Fibroblast of skin of left biceps (primary cell): ENCODE data around the gene LRRC27.

Experiments
- DNase-seq, 2 experiments: peaks; one replicate each; pipeline ENCODE4 v3.0.0-alpha.2; 2013; ENCODE audit warnings: low read depth in 2 of 2

LRRC27 gene

DNA sequence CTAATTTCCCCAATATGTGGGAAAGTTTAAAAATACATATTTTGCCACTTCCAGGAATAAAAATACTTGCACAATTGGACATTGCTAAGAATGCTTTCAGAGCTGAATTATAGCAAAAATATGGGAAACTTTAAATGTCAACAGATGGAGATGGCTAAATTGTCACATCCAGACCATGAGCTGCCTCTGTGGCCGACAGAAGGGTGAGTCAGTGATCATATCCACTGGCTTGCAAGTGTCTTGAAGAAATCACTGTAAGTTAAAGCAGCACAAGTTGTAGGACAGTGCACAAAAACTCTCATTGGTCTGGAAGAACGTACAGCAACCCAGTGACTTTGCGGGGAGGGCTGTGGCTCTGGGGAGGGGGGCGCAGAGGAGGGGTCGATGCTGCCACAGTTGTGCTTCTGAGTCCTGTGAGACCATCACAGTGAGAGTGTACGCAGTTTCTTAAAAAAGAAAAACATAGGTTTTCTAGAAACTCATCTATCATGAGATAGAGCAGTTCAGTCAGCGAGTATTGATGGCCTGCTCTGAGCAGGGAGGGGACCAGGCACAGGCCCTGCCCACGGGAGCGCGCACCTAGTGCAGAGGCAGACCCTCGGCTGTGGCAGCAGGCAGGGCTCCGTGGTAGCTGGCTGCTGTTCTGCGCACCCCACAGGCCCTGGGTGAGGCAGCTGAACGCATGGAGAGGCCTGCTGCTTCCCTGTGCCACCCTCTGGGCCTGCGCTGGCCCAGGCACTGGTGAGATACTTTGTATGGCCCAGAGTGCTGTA lies 25.5 kb downstream of the LRRC27 start:
- no peak for DNase-seq

DNA sequence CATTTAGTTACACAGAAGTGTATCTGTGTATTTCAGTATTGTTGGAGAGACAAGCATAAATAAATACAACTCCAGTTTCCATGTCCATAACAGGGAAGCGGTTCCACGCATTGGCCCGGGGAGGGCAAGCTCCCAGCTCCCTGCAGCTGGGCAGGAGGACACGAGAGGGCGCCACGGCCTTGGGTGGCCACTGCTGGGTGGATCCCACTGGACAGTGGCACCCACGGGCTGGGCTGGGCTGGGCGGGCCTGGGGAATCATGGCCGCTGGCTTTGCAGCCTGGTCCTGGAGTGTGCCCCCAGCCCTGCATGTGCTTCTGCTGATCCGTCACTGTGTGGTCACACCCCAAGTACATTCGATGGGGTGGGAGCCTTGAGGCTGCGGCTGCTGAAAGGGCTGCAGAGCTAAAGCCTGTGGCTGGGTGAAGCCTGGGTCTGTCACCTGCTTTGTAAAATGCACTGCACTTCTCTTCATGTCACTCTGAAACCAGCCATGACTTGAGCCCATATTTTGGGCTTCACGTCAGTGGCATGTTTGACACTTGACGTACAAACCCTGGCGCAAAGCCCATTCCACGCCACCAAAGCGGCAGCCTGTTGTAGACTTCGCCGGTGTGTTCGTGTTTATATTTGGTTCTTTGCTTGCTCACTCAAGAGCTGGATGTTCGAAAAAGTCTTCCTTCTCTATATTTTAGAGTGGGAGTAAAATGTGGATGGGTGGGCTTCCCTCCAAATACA lies 27.5 kb downstream of the LRRC27 start:
- DNase-seq, result no peak

DNA sequence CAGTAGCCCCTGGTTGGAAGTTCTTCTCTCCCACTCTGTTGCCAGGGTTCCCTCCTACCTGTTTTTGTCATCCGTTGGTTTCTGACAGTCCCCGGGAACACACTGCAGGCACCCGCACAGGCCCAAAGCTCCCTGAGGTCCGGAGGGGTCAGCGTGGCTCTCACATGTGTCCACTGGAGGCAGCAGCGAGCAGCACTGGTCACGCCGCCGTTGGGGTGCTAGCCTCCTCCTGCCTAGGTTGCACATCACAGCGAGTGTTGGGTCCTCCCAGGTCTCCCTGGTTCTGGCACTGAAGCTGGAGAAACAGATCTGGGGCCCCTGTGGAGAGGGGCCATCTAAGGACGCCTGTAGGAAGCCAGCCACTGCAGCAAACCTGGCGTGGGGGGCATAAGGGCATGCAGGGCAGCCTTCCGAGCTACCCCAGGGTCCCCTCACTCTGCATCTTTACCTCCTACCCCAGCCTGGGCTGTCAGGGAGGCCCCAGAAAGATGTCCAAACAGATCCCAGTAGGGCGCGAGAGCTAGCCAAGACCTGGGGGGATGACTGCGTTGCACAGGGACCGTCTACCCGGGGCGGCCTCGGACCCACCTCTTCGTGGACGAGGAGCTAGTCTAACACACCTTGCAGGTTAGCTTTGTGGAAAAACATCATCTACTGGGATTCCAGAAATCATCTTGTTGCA lies 28.9 kb downstream of the LRRC27 start:
- DNase-seq, result no peak

DNA sequence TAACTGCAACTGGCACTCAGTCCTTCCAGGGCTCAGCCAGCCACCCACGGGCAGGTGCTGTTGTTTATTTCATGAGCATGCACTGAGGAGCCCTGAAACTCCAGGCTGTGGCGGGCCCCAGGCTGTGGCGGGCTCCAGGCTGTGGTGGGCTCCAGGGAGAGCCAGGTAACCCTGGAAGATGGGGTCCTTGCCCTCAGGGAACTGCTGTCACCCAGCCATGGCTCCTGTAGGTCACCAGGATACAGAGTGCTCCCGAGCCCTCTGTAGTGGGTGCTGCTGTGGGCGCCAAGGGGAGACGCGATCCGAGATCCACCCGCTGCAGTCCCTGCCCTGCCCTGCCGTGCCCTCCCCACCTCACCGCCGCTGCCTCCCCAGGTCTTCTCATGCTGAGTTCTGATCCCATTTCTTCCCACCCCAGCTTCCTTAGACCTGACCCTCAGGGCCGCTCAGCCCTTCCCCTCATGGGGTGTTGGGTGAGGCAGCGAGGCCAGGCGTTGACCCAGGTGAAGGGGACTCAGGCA lies 29.6 kb downstream of the LRRC27 start:
- no peak for DNase-seq

DNA sequence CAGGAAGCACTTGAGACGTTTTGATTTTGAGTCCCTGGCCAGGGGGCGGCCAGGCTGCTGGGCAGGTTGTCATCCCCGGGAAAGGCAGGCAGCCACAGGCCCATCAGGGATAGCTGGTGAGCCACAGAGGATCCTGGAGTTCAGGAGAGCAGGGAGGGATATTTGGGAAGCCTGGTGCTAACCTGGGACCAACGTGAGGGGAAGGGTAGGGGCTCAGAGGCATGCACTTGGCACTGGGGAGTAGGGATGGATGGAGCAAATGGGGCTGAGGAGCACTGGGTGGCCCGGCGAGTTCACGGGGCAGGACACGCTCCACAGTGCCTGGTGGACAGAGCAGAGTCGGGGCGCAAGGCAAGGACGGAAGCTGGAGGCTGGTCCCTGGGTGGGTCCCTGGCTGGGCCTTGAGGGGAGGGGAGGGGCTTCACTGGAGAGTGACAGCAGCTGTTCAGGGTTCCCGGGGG lies 30.2 kb downstream of the LRRC27 start:
- DNase-seq, result no peak

DNA sequence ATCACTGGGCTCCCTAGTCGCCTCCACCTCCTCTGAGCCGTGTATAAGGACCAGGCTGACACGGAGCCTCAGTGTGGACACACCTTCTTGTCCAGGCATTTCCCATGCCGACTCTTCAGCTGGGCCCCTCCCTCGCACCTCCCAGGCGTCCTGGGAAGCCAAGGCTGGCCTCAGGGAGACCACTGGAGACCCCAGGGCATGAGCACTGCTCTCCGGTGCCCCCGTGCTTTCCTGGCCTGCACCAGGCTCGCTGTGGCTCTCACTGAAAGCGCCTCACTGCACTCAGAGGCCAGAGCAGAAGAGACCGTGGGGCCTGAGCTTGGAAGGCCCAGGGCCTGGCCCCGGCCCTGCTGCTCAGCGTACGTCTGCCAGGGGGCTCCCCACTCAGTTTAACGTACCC lies 31.4 kb downstream of the LRRC27 start:
- DNase-seq, result no peak

DNA sequence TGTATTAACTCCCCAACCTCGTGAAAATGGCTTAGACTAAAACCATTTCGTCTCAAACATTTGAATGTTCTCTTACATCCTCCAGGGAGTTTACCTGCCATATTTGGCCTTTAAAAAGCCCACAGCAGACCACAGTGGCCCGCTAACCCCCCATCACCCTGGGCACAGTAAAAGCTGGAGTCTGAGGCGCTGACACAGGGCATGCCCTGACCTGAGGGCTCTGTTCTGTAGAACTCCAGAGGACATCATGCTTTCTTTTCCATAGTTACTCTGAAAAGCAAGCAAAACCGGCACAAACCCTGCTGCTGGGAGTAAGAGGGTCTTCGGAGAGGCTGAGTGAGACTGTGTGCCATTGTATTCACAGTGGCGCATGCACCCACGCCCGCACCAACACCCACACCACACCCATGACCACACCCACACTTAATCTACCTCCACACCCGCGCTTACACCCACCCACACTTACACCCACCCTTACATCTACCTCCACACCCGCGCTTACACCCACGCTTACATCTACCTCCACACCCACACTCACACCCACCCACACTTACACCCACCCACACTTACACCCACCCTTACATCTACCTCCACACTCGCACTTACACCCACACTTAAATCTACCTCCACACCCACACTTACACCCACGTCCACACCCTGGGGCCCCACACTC lies 32.1 kb downstream of the LRRC27 start:
- no peak for DNase-seq

DNA sequence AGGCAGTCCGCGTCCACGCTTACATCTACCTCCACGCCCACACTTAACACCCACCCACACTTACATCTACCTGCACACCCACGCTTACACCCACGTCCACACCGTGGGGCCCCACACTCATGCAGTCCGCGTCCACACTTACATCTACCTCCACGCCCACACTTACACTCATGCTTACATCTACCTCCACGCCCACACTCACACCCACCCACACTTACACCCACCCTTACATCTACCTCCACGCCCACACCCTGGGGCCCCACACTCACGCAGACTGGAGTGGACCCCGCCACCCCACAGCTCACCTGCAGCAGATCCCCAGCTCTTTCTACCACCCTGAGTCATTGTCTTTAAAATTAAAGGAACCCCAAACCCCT lies 32.6 kb downstream of the LRRC27 start:
- DNase-seq, result no peak

DNA sequence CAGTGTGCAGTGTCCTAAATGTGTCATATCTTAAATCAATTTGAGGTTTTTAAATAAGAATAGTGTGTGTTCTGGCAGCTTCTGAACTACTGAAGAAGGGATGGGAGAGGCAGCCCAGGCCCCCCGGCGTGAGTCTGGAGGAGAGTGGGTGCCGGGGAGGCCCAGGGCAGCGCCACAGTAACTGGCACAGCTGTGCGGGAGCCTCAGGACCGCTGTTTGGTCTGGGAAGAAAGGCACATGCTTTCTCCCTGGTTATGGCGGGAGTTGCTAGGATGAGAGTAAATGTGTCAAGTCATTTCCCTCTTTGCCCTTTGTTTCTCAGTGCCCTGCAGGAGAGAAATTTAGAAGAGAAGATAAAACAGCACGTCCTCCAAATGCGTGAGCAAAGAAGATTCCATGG lies 33.1 kb downstream of the LRRC27 start:
- DNase-seq, result no peak

DNA sequence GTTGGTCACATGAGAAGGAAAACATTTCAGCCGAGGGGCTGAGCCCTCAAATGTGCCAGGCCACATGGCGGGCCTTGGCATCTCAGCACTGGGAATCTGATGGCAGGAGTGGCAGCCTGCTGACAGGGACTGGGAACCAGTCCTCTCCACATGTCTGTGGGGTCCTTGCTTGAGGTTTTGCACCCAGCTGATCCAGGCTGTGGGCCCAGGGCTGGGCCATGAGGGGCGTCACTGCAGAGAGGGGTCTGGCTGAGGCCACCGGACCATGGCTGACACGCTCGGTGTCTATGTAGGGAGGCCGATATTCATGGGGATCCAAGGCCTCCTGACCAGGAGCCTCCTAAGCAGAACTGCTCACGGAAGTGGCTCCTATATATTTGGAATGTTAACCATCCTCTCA lies 34.0 kb downstream of the LRRC27 start:
- DNase-seq, result no peak

DNA sequence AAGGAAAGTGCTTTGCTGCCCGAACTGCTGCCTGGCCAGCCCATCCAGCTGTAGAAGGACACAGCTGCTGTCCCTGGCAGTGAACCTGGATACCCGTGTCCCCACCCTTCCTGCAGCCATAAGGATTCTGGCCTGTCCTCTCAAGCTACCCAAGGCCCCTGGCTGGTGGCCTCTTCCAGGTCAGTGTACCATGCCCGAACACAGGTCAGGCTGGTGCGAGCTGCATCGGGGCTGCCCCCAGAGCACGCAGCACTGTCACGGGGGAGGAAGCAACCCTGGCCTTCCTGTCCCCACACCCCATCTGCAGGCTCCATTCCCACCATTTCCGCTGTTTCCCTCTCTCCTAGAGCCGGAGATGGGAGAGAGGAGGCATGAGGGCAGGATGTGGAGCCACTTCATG lies 34.5 kb downstream of the LRRC27 start:
- no peak for DNase-seq

DNA sequence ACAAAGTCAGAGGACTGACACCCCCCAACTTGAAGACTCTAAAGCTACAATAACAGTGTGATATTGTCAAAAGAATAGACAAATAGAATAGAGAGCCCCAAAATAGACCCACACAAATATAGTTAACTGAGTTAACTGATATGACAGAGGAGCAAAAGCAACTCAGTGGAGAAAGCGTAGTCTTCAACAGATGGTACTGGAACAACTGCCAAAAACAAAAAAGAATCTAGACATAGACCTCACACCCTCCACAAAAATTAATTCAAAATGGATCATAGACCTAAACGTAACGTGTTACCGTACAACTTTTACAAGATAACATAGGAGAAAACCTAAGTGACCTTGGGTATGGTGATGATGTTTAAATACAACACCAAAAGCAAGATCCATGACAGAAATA lies 36.4 kb downstream of the LRRC27 start:
- DNase-seq, result no peak

DNA sequence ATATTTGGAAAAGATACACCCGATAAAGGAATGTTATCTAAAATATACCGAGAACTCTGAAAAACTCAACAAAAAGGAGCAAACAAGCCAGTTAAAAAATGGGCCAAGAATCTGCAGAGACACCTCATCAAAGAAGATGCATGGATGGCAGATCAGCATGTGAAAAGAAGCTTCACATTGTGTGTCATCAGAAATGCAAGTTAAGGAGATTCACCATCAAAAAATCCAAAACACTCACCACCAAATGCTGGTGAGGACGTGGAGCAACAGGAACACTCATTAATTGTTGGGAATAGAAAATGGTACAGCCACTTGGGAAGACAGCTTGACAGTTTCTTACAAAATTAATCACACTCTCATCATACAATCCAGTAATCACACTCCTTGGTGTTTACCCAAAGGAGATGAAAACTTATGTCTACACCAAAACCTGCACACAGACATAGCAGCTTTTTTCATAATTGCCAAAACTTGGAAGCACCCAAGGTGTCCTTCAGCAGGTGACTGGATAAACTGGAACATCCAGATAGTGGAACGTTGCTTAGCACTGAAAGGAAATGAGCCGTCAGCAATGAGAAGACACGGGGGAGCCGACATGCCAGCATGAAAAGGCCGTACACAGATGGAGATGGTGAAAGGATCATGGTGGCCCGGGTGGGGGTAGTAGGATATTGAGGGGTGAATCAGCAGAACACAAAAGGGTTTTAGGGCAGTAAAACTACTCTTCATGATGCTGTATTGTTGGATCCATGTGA lies 37.1 kb downstream of the LRRC27 start:
- DNase-seq, result peak; percentile 39 to 49

DNA sequence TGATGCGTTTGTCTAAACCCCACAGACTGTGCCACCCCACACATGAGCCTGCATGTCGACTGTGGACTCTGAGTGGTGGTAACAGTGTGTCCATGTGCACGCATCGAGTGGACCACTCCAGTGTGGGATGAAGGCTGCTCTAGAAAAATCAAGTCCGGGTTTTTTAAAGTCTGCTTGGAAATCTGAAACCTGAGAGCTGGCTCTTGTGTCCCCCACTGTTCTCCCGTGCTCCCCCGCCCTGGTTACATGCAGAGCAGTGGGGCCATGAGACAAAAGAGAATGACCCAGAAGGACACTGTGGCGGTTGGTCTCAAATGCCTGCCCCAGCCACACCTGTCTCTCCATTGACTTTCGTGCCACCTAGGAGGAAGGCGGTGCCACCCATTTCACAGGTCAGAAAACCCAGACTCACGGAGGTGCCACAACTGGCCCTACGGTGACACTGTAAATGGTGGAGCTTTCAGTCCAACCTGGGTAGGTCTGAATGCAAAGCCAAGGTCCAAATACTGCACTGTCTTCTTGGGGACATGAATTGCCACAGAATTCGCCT lies 37.7 kb downstream of the LRRC27 start:
- no peak for DNase-seq

DNA sequence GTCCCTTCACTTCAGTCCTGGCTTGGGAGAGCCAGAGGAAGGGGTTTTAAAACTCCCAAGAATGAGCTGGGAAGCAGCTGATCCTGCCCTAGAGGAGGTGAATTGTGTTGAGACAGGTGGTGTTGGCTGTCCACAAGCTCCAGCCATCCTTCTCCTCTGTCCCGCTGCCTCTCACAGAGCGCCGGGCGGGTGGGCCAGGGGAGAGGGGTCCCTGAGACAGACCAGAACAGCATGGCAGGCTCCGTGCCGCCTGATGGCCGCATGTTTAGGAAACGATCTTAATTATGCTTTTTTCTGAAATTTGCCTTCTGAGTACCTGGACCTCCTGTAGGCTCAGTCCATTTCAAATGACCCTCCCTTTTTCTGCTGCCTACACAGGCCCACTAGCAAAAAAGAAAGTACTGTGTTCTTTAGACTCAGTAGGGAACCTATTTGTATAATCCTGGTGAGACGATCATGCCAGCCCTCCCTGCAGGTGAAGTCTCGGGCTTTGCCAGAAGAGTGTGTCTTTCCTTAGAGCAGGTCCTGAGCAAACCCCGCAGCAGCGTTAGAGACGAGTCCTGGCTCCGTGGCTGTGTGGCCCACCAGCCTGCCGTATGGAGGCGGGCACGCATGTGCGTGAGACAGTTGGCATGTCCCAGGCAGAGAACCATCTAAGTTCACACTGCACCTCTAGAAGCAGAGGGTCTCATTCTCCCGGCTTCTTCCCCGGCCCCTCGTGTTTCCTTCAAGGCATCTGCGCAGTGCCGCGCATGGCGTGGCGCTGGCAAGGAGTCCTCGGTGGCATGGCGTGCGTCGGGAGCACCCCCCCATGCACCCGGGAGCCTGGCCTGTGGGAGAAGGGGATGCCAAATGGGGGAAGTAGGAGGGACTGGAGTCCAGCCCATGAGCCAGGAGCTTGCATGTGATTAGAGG lies 38.7 kb downstream of the LRRC27 start:
- DNase-seq, result no peak

DNA sequence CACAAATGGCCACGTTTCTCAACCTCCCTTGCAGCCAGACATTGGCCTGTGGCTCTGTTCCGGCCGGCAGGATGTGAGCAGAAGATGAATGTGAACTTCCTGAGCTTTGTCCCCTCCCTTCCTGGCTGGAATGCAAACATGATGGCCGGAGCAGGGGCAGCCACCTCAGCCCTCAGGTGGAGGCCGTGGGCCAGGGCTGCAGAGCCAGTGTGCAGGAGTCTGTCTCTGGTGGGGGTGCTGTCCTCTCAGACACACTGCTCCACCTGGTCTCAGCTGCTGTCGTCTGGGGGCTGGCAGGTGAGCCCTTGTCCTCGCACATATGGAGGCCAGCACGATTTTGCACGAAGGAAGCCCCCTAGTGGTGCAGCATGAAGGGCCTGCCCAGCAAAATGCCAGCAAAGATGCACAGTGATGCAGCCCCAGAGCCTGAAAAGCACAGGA lies 39.7 kb downstream of the LRRC27 start:
- no peak for DNase-seq

DNA sequence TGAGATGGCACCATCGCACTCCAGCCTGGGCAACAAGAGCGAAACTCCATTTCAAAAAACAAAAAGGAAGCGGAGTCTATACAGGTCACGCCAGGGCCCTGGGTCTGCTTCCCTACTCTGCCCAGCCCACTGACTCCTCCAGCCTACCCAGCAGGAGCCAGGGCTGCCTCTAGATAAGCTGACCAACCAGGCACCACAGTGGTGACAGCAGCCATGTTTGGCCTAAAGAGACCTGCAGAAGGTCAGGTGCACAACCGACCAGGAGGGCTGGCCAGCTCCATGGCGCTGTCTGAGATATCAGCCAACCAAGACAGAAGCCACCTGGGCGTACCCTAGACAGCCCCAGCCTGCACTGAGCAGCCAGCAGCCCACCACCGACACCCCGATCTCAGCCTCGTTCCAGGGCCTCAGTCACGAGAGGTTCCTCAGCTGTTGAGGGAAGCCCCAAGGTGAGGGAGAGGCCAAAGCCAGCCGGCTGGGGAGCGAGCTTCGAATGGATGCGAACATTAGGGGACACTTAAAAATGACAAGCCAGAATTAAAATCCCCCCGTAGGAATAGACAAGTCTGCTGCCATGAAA lies 40.6 kb downstream of the LRRC27 start:
- no peak for DNase-seq

DNA sequence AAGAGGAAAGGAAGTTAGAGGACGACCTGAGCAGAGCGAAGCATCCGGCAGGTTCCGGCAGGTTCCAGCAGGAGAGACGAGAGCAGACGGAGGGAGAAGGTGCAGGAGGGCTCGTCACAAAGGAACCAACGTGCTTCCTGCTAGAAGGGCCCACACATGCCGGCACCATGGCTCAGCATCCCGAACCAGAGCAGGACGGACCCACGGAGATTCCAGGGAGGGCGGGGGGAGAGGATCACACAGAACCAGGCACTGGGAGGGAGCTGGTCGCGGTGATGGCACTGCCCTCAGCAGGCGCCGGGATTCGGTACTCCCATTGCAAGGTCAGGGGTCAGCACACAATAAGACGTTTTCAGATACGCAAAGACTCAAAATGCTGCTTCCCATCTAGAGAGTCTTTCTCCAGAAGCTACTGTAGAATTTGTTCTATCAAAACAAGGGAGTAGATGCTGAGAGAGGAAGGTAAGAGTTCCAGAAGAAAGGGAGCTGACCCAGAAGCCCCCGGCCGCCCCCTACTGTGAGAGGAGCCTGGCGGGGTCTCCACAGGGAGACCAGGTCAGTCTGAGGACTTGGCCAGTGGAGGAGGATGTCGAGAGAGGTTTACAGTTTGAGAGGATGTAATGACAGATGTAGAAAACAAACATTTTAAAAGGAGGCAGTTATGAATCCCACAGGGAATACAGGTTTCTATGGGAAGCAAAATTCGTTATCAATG lies 41.4 kb downstream of the LRRC27 start:
- DNase-seq, result no peak

DNA sequence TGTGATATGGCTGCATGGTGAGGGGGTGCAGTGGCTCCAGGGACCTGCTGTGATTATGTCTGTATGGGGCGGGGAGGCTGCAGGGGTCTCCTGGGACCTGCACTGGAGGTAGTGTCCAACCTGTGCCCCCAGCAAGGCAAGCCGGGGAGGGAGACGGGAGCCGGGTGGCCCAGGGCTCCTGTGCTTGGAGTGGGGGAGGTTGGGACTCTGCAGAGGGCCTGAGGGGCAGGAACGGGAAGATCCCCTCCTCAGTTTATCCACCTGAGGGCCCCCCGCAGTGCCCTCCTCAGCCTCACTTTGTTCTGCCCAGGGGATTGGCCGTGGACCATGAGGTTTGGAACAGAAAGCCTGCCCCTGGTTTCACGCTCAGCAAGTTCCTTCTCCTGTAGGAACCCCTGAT lies 42.2 kb downstream of the LRRC27 start:
- no peak for DNase-seq
